Pancreas (tissue), 10 donors: ENCODE data around the gene ATG5. TPM values are rescaled to one million over a fixed set of nuclear protein-coding genes. Genes with fewer than 3 reads are reported as not detected.

Experiments used
- ATAC-seq, 4 donors: fragments of 200-7000 bp; cut with Tn5 transposase; one replicate each; pipeline versions ENCODE4 v1.8.0 to v1.9.1; 2020; ENCODE audit warnings: mild to moderate bottlenecking in 4 of 4, moderate library complexity in 4 of 4
- DNase-seq, 6 donors: peaks; one replicate each; pipeline ENCODE4 v3.0.0-alpha.2; 2020
- FAIRE-seq: peaks from 2 replicates; lab custom pipeline; 2012; peaks lifted over from hg19 to GRCh38; lab: Jason Lieb, UNC
- H3K27ac ChIP-seq, 4 donors: fragments of 200-600 bp; sonication (generic); 1 replicate in 3 of 4; 2 replicates in 1 of 4; pipeline versions ENCODE4 v1.5.0 to v1.8.0; 2020
- H3K27me3 ChIP-seq, 4 donors: fragments of 200-600 bp; one replicate each; pipeline ENCODE4 v1.8.0; 2021
- H3K36me3 ChIP-seq, 3 donors: fragments of 200-600 bp; sonication (generic) in 1 of 3; one replicate each; pipeline versions ENCODE4 v1.5.0 to v1.8.0; 2020 to 2021
- H3K4me1 ChIP-seq, 3 donors: fragments of 200-600 bp; one replicate each; pipeline ENCODE4 v1.8.0; 2021
- H3K4me3 ChIP-seq, 4 donors: fragments of 200-600 bp; sonication (generic) in 2 of 4; one replicate each; pipeline versions ENCODE4 v1.5.0 to v1.8.0; 2020 to 2021
- H3K9me3 ChIP-seq, 4 donors: fragments of 200-600 bp; one replicate each; pipeline ENCODE4 v1.8.0; 2021
- CTCF ChIP-seq, 4 donors: fragments of 200-600 bp; sonication (generic) in 3 of 4; IDR thresholded peaks; one replicate each; pipeline versions ENCODE4 v1.5.0 to v1.8.0; 2021; ENCODE audit warnings: antibody characterized with exemption in 4 of 4
- WGBS, 2 donors: extraction: QIAGEN DNeasy Blood & Tissue Kit; methylation state at CpG; one replicate each; pipeline ENCODE4 v1.1.7; 2013; 5-methylcytosine and 5-hydroxymethylcytosine counted together
- intact Hi-C, 3 donors: fragments of 100-400 bp; cut with DNase I; formaldehyde crosslinking; loops; one replicate each; pipeline versions ENCODE4 v1.11.1 to v1.14.2; 2022
- polyA plus RNA-seq, 2 donors: library from polyadenylated mRNA; stranded (reverse); fragments of 200-250 nt; gene quantifications; one replicate each; pipeline ENCODE4 v1.2.3, GENCODE V29; 2013
- total RNA-seq, 6 donors: library from RNA; stranded (reverse); fragmentation: NEBNext Ultra II Directional in 4 of 6; extraction: Animal tissue kit (Norgen Biotek cat#: 25700) in 4 of 6; gene quantifications; one replicate each; pipeline versions ENCODE4 v1.2.1 to v1.2.4, GENCODE V29; 2021 to 2023
- donor health status: healthy with polysubstance abuse.
- donor health status: DM: no; HTN: no; CAD: no; lungs with moderate emphysema.
- donor health status: DM: no; HTN: no; CAD: no.
- donor health status: control.
- donor health status: control.
- donor health status: Bipolar disorder and iron deficiency.
- donor health status: DM: yes; HTN: yes; CAD: no.
- donor health status: DM: no; HTN: no; CAD: no.
- donor health status: DM: no; HTN: no; CAD: no.
- donor health status: DM: yes; HTN: yes; CAD: no.

ATG5 gene
- total and polyA plus RNA-seq, 8 donors: 8.2 to 15.7 (median 10.8) TPM

- H3K36me3 ChIP-seq: peaks cover 0 to 3% (median 0%) of the 10 kb centered on the region in 3 donors
- FAIRE-seq (no peak), ATAC-seq (no peak), DNase-seq (no peak)
- no peak overlapping the region for H3K27ac ChIP-seq
- H3K4me1 ChIP-seq: peaks cover 0 to 5% (median 0%) of the 10 kb centered on the region in 3 donors
- no peaks in the 10 kb centered on the region for H3K9me3 ChIP-seq
- no peaks in the 10 kb centered on the region for H3K27me3 ChIP-seq
- 97 to 98% methylated on average over 1 of the region's 1 CpG for WGBS, 2 donors
- no peak for TF ChIP-seq CTCF (IDR thresholded peaks at IDR 0.05)
- H3K4me3 ChIP-seq: no peak overlapping the region
- intact Hi-C loops: no loop called here
Observed at GRCh38 chr6:106290954-106291353, 34.6 kb downstream of the ATG5 start.

GRCh38 chr6:106290032-106290431 lies 35.5 kb downstream of the ATG5 start:
- intact Hi-C loops: no loop called here
- no peaks in the 10 kb centered on the region for H3K9me3 ChIP-seq
- no peak for DNase-seq
- no peak for TF ChIP-seq CTCF (IDR thresholded peaks at IDR 0.05)
- H3K27ac ChIP-seq: no peak overlapping the region
- H3K27me3 ChIP-seq: no peaks in the 10 kb centered on the region
- H3K36me3 ChIP-seq: peaks cover 0 to 3% (median 0%) of the 10 kb centered on the region in 3 donors
- WGBS, 2 donors: 95 to 96% methylated on average over 4 of the region's 4 CpGs
- no peak overlapping the region for H3K4me3 ChIP-seq
- H3K4me1 ChIP-seq: peaks cover 0 to 5% (median 0%) of the 10 kb centered on the region in 3 donors
- ATAC-seq: no peak
- FAIRE-seq: no peak

GRCh38 chr6:106287215-106287614 lies 38.3 kb downstream of the ATG5 start:
- Histone ChIP-seq H3K9me3 (no peaks in the 10 kb centered on the region), H3K4me1 (peaks cover 0 to 5% (median 0%) of the 10 kb centered on the region in 3 donors), H3K27ac (no peak overlapping the region), H3K27me3 (no peaks in the 10 kb centered on the region), H3K4me3 (no peak overlapping the region), H3K36me3 (peaks cover 0 to 3% (median 0%) of the 10 kb centered on the region in 3 donors)
- DNase-seq (no peak), FAIRE-seq (no peak), ATAC-seq (no peak)
- TF ChIP-seq CTCF (IDR thresholded peaks at IDR 0.05): no peak
- 71 to 79% methylated on average over 1 of the region's 1 CpG for WGBS, 2 donors
- intact Hi-C loops: no loop called here

- Histone ChIP-seq H3K9me3 (no peaks in the 10 kb centered on the region), H3K27me3 (no peaks in the 10 kb centered on the region), H3K36me3 (peaks cover 0 to 2% (median 0%) of the 10 kb centered on the region in 3 donors), H3K27ac (no peak overlapping the region), H3K4me1 (peaks cover 0 to 5% (median 0%) of the 10 kb centered on the region in 3 donors), H3K4me3 (no peak overlapping the region)
- intact Hi-C loops: no loop called here
- ATAC-seq (no peak), DNase-seq (no peak), FAIRE-seq (no peak)
- WGBS, 2 donors: 96 to 99% methylated on average over 1 of the region's 1 CpG
- no peak for TF ChIP-seq CTCF (IDR thresholded peaks at IDR 0.05)
Observed at GRCh38 chr6:106286746-106287145, 38.8 kb downstream of the ATG5 start.

GRCh38 chr6:106283481-106283880 lies 42.1 kb downstream of the ATG5 start:
- Histone ChIP-seq H3K27ac (no peak overlapping the region), H3K4me3 (no peak overlapping the region), H3K36me3 (peaks cover 0 to 6% (median 2%) of the 10 kb centered on the region in 3 donors), H3K4me1 (peaks cover 0 to 5% (median 0%) of the 10 kb centered on the region in 3 donors), H3K9me3 (no peaks in the 10 kb centered on the region), H3K27me3 (no peaks in the 10 kb centered on the region)
- no peak for ATAC-seq
- intact Hi-C loops: no loop called here
- no peak for DNase-seq
- WGBS, 2 donors: 94 to 96% methylated on average over 10 of the region's 10 CpGs
- FAIRE-seq: no peak
- no peak for TF ChIP-seq CTCF (IDR thresholded peaks at IDR 0.05)
